ENCODE measurements around the gene TRIM52.

DNA sequence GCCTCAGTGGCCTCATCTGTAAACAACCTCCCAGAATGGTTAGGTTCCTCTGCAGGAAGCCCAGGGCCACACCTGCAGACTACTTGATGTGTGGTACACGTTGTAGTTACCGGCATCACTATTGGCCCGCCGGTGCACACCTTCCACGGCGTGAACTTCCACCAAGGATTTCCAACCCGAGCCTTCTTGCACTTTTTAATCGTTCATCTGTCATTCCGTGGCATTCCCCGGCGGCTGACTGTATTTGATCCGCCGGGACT, 43.2 kb downstream of the TRIM52 start:
- TF ChIP-seq, protein P1, sequence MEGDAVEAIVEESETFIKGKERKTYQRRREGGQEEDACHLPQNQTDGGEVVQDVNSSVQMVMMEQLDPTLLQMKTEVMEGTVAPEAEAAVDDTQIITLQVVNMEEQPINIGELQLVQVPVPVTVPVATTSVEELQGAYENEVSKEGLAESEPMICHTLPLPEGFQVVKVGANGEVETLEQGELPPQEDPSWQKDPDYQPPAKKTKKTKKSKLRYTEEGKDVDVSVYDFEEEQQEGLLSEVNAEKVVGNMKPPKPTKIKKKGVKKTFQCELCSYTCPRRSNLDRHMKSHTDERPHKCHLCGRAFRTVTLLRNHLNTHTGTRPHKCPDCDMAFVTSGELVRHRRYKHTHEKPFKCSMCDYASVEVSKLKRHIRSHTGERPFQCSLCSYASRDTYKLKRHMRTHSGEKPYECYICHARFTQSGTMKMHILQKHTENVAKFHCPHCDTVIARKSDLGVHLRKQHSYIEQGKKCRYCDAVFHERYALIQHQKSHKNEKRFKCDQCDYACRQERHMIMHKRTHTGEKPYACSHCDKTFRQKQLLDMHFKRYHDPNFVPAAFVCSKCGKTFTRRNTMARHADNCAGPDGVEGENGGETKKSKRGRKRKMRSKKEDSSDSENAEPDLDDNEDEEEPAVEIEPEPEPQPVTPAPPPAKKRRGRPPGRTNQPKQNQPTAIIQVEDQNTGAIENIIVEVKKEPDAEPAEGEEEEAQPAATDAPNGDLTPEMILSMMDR (IDR thresholded peaks at IDR 0.05; ENCODE audit: borderline replicate concordance, extremely low read depth, low read length, poor library complexity, severe bottlenecking), result no peak
- no peak for TF ChIP-seq EZH2 (IDR thresholded peaks at IDR 0.05; ENCODE audit: borderline replicate concordance, low read depth, low read length, severe bottlenecking)

All from DND-41 (cell line).